Retinal pigment epithelial cell (primary cell): ENCODE results near the gene DOK1.

ENCODE experiments used
- DNase-seq: peaks from one replicate; pipeline ENCODE4 v3.0.0-alpha.2; 2010; ENCODE audit warnings: low read depth
- H3K4me3 ChIP-seq: 2 replicates; pipeline ENCODE4 v1.5.1; 2011; ENCODE audit warnings: mild to moderate bottlenecking, low read length, control low read depth, moderate library complexity
- TF ChIP-seq, protein P1 (sequence below): conservative IDR thresholded peaks from 2 replicates; pipeline ENCODE4 v1.5.1; 2011; ENCODE audit warnings: low read depth, low read length, control low read depth, inconsistent platforms

DOK1 gene

DNA sequence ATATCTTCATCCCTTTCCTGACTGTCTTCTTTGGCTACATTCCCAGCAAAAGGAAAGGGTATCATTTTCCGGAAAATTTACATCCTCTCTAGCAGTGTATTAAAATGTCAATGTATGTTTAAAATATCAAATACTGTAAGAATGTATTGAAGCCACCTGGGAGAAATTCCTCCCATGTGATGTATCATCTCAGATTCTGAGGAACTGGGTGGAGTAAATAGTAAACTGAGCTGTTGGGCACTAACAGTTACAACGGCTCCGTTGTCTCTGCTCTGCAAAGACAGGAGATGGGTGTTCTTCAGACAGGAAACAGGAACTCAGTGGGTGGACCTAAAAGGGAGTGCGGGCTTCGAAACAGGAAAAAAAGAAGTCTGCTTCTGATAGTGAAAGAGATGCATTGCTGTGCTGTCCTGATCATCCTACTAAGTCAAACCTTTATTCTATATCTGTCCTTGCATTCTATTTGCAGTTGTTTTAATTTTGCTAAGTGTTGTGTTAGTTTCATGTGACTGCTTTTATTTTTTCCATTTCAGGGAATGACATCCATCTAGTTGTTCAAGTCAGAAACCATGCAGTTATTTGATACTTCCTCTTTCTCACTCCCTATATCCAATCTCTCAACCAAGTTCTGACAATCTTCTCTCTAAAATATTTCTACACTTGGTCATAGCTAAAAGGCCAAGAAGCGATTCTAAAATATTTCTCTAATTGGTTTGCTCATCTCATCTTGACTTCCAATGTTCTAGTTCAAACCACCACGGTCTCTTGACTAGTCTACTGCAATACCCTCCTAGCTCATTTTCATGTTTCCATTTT is 19.4 kb downstream of the DOK1 start:
- H3K4me3 ChIP-seq: no peak overlapping the region
- TF ChIP-seq, protein P1, sequence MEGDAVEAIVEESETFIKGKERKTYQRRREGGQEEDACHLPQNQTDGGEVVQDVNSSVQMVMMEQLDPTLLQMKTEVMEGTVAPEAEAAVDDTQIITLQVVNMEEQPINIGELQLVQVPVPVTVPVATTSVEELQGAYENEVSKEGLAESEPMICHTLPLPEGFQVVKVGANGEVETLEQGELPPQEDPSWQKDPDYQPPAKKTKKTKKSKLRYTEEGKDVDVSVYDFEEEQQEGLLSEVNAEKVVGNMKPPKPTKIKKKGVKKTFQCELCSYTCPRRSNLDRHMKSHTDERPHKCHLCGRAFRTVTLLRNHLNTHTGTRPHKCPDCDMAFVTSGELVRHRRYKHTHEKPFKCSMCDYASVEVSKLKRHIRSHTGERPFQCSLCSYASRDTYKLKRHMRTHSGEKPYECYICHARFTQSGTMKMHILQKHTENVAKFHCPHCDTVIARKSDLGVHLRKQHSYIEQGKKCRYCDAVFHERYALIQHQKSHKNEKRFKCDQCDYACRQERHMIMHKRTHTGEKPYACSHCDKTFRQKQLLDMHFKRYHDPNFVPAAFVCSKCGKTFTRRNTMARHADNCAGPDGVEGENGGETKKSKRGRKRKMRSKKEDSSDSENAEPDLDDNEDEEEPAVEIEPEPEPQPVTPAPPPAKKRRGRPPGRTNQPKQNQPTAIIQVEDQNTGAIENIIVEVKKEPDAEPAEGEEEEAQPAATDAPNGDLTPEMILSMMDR: no peak
- DNase-seq: no peak

DNA sequence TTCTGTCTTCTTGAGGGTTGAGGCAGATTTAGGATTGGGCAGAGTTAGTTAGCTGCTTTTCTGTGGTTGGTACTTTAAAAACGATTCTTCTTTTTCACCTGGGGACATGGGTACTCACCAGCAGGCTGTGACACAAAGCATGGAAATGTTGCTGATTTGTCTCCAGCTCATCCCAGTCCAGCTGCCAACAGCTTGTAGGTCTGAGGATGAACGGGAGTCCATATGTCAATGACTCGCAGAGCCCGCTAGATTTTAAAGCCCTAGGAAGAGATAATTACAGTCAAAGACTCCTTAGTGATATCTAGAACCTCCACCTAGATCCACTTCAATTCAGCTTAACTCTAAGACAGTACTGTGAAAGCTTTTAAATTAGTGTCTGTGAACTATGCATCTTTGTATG is 20.8 kb downstream of the DOK1 start:
- TF ChIP-seq, protein P1: no peak
- DNase-seq: no peak
- no peak overlapping the region for H3K4me3 ChIP-seq

DNA sequence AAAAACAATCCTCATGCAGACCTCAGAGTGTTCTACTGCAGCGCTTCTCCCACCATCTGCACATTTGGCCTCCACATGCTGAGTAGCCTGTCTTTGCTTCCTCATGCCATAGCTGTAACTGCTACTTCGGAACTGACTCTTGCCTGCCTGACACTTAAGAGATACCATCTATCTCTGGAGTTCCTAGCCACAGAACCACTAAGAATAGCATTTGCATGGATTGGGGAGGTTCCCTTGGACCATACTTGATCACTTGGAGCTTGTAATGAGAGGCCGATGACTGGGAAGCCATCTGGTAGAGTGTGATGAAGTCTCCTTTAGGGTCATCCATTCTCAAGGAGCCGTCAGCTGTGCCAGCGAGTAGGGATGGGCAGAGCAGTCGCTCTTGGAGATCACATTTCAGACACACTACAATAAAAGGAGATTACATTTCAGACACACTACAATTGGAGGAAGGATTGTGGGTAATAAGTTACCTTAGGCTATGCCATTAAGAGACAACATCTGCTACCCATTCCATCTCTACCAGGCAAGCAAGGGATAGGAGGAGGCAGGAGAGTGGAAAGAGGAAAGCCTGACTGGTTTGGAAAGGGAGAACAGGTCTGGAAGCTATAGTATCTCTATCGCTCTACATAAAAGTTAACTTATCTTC is 21.8 kb downstream of the DOK1 start:
- no peak overlapping the region for H3K4me3 ChIP-seq
- TF ChIP-seq, protein P1: no peak
- DNase-seq: no peak

DNA sequence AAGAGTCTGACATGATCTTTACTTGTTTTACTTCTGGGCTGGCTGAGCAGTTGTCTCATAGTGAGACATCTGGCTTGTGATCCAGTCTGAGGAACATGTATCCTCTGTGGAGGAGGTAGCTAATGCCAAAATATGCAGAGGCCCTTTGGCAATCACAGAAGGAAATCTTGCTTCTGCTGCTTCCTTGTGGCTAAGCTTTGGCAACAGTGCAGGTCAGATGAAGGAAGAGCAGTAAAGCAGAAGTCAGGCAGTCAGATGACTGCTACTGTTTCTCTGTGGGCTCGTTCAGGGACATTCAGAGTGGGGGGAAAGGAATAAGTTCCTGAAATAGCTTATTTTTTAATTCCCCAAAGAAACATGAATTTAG is 22.3 kb downstream of the DOK1 start:
- DNase-seq: no peak
- TF ChIP-seq, protein P1: no peak

DNA sequence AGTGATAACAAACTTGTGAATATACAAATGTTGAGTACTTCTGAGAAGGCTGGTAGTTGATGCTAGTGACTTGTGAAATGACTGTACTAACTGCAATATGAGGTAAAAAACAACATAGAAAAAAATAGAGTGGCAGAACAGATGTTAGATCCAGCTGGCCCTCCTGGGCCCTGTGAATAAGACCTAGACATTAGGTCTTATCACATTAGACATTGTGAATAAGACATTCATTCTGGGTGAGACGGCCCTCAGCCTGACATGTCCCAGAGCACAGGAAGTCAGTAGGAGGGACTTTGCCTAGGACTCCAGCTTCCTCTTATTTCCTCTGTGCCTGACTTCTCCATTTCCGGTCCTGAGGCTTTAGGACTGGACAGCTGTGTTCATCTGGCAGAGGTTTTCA is 22.9 kb downstream of the DOK1 start:
- DNase-seq: no peak
- TF ChIP-seq, protein P1: no peak

More for the DNA sequence above, 22.3 kb downstream of the DOK1 start:
- H3K4me3 ChIP-seq: no peak overlapping the region

DNA sequence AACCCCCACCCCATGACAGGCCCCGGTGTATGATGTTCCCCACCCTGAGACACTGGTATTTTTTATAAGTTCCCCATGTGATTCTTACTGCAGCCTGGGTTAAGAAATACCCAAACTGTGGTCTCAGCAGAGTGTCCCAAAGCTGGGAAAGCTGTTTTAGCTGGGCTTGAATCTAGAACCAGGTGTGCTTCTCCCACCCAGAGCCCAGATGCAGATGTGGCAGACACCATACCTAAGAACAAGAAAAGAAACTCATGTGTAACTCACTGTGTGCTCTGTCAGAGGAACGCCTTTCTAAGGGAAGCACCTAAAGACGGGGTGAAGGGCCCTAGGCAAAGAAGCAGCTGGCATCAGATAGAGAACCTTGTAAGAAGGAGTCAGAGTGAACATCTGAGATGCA is 23.9 kb downstream of the DOK1 start:
- TF ChIP-seq, protein P1: no peak
- H3K4me3 ChIP-seq: no peak overlapping the region

More for the DNA sequence above, 22.9 kb downstream of the DOK1 start:
- no peak overlapping the region for H3K4me3 ChIP-seq

DNA sequence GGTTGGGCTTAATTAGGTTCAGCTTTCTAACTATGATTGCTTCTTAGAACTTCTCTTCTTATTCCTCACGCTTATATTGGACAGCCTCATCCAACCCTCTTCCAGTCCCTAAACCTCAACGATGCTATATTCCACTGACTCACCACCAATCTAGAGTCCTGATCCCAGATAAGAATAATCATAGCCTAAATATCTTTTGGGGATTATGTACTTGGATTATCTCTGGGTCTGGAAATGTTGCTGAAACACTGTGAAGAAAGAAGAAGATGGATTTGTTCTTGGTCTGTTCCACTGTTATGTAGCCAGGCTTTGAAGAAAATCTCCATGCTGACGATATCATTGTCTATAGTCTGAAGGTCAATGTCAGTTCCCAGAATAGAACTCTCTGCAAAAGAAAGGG is 26.9 kb downstream of the DOK1 start:
- TF ChIP-seq, protein P1: no peak
- no peak overlapping the region for H3K4me3 ChIP-seq
- no peak for DNase-seq

More for the DNA sequence above, 23.9 kb downstream of the DOK1 start:
- no peak for DNase-seq
